Left forelimb (tissue), 1 donor: ENCODE measurements around the gene DCK.
"Not testable (repeated sequence)": the region's sequence is repeated elsewhere in the genome, so short reads cannot be mapped to it uniquely, and the experiment has no call there.

ENCODE experiments used
- DNase-seq: peaks from one replicate; pipeline ENCODE4 v3.0.0-alpha.2; 2018; ENCODE audit warnings: low spot score

The DCK gene

DNA sequence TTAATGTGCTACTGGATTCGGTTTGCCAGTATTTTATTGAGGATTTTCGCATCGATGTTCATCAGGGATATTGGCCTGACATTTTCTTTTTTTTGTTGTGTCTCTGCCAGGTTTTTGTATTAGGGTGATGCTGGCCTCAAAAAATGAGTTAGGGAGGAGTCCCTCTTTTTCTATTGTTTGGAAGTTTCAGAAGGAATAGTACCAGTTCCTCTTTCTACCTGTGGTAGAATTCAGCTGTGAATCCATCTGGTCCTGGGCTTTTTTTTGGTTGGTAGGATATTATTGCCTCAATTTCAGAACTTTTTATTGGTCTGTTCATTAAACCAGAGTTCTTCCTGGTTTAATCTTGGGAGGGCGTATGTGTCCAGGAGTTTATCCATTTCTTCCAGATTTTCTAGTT is 7.9 kb downstream of the DCK start:
- DNase-seq, result not testable (repeated sequence)

DNA sequence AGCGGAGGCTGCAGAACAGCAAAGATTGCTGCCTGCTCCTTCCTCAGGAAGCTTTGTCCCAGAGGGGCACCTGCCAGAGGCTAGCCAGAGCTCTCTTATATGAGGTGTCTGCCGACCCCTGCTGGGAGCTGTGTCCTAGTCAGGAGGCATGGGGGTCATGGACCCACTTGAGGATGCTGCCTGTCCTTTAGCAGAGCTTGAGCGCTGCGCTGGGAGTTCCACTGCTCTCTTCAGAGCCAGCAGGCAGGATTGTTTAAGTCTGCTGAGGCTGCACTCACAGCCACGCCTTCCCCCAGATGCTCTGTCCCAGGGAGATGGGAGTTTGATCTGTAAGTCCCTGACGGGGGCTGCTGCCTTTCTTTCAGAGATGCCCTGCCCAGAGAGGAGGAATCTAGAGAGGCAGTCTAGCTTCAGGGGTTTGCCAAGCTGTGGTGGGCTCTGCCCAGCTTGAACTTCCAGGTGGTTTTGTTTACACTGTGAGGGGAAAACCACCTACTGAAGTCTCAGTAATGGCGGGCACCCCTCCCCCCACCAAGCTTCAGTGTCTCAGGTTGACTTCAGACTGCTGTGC is 10.9 kb downstream of the DCK start:
- no peak for DNase-seq

DNA sequence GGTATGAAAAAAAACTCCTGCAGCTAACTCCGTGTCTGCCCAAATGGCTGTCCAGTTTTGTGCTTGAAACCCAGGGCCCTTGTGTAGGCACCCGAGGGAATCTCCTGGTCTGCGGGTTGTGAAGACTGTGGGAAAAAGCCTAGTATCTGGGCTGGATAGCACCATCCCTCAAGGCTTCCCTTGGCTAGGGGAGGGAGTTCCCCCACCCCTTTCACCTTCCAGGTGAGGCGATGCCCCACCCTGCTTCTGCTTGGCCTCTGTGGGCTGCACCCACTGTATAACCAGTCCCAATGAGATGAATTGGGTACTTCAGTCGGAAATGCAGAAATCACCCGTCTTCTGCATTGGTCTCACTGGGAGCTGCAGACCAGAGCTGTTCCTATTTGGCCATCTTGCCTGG is 11.6 kb downstream of the DCK start:
- DNase-seq, result not testable (repeated sequence)

DNA sequence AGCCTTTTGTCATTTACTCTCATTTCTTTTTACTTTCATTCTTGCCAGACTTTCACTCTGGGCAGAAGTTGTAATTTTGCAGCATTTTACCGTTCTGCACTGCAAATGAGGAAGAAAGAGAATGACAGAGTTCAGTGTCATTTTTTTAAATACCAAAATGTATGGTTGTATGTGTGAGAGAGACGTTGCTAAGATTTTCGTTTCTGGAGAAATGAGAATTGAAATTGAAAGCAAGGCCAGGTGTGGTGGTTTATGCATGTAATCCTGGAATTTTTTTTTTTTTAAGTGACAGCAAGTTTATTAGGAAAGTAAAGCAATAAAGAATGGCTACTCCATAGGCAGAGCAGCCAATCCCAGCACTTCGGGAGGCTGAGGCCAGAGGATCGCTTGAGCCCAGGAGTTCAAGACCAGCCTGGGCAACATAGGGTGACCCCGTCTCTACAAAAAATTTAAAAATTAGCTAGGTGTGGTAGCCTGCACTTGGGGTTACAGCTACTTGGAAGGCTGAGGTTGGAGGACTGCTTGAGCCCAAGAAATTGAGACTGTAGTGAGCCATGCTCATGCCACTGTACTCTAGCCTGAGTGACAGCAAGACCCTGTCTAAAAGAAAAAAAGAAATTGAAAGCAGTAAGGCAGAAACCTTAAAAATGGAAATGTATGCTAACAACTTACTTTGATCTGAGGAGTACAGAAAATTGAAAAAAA is 12.9 kb downstream of the DCK start:
- no peak for DNase-seq

DNA sequence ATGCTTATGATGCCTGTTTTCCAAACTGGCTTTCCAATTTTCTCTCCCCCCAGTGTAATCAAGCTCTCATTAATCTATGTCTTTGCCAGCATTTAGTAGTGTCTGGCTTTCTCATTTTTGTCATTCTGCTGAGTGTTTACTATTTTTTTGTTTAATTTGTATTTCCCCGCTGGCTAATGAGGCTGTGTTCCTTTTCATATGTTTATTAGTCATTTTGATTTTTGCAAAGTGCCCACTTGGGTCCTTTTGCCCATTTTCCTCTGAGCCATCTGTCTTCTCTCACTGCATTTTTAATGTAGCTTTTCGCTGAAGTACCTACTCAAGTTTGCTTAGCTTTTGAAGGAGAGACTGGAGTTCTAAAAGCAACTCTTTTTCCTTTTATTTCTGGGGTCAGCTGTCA is 14.7 kb downstream of the DCK start:
- no peak for DNase-seq

DNA sequence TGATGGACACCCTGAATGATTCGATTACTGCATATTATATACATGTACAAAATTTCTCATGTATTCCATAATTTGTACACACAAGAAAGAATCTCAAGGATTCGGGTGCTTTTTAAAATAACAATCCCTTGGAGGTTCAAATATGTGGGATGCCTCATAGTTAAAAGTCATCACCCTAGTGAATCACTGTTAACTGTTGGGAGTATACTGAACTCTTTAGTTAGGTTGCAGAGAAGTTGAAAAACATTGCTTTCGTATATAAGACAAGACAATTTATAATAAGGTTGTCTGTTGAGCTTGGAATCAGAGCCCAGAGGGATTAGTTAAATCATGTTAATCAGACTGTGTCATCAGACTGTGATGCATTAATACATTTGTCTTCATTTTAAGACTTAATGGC is 15.6 kb downstream of the DCK start:
- no peak for DNase-seq

DNA sequence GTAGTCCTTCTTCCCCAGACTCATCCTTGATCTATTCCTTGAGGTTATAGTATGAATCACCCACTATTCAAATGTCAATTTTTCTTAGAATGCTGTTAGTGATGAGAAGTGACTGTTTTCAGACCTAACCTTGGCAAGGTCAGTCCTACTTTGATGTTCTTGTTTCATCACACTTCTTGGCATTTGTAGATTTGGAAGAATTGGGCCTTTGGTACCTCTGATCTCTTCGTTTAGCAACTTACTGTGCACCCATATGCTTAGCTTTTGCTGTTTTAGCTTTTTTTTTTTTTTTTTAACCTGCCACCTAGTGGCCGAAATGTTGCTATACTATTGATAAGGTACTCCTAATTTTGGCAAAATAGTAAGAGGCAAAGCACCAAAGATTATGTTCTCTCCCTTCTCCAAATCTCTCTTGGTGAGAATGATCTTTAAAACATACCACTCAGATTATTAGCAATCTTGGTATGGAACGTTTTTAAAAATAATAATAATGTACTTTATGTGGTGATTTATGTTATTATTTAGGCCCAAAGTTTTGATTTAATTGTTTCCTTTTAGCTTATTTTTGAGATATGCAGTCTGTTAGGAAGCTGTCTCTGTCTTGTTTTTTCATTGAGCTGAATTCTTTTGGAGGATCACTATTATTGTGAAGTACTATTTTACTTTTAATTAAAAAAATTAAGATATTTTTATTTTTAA is 16.6 kb downstream of the DCK start:
- no peak for DNase-seq

DNA sequence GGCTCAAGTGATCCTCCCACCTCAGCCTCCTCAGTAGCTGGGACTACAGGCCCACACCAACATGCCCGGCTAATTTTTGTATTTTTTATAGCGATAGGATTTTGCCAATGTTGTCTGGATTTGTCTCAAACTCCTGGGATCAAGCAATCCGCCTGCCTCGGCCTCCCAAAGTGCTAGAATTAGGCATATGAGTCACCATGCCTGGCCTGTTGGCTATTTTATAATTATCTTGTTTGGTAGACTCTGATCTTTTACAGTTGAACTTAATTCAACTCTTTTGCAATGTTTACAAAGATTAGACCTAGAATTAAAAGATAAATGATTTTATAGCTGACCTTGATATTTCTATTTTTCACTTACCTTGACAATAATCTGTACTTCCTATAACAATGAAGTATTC is 18.0 kb downstream of the DCK start:
- no peak for DNase-seq

DNA sequence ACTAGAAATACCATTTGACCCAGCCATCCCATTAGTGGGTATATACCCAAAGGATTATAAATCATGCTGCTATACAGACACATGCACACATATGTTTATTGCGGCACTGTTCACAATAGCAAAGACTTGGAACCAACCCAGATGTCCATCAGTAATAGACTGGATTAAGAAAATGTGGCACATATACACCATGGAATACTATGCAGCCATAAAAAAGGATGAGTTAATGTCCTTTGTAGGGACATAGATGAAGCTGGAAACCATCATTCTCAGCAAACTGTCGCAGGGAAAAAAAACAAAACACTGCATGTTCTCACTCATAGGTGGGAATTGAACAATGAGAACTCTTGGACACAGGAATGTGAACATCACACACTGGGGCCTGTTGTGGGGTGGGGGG is 23.9 kb downstream of the DCK start:
- not testable (repeated sequence) for DNase-seq

DNA sequence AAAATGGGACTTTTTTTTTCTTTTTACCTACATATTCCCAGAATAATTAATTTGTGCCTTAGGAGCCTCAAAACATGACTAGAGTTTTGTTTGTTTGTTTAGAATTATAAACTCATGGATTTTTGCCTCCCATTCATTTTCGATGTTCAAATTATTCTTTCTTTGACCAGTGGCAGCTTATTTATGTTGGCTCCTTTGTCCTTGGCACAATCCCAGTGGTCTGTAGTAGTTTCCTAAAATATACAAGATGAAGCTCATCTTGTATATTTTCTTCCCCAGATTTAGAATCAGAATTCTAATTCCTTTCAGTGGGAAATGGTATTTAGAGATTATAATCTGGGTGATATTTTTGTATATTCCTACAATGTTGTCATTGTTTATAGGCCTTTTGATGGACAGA is 27.2 kb downstream of the DCK start:
- no peak for DNase-seq

DNA sequence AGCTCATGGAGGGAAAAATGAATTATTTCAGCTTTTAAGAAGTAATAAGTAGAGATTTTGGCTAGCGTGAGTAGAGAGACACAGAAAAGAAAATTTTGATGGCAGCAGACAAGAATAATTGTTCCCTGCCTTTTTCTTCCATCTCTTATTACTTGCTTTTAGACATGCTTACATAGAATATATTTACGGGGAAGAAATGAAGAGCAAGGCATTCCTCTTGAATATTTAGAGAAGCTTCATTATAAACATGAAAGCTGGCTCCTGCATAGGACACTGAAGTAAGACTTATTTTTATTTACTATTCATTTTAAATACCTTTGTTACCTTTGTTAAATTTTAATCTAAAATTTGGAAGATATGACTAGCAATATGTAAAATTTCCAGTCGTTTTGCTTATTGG is 32.2 kb downstream of the DCK start:
- no peak for DNase-seq

DNA sequence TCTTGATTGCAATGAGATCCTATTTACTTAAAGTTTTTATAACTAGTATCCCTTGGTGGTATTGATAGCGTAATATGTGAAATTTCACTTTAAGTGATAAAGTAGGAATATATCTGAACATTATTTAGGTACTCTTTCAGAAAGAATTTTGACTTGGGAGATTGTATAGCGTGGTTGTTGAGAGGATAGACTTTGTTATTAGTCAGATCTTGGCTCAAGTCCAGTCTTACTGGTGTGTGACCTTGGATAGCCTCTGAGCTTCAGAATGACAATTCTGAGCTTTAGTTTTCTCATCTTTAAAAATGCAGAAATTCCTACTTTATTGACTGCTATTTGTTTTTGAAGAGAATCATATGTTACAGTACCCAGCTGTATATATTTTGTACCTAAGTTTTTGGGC is 32.6 kb downstream of the DCK start:
- DNase-seq, result no peak

DNA sequence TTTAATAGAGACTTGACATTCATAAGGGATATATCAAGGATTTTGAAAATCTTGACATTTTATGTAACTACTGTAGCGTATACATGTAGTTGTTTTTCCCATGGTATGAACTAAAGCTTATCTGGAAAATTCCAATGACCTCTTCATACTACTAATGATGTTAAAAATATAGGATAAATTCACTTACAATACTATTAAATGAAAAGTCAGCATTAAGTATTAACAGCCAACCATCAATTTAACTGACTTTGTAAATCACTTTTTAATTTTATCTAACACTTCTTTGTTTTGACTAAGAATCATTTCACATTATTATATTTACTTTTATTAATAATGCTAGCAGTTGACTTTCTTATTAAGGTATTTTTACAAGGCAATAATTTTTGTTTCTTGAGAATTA is 34.2 kb downstream of the DCK start:
- DNase-seq, result no peak

DNA sequence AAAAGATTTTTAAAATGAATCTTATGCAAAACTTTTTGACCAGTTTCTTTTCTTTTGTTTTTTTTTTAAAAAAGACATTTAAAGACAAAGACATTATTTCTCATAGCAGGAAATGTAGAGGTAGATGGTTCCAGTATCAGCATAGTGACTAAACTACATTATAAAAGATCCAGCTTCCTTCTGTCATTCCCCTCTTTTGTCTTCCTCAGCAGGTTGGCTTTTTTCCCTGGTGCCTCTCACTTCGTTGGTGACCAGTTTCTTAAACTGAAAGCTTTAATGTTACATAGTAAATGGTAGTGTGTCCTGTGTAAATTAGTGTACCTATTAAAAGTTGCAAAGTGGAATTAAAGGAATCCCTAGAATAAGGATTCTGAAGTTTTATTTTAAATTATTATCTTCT is 36.1 kb downstream of the DCK start:
- DNase-seq, result no peak

DNA sequence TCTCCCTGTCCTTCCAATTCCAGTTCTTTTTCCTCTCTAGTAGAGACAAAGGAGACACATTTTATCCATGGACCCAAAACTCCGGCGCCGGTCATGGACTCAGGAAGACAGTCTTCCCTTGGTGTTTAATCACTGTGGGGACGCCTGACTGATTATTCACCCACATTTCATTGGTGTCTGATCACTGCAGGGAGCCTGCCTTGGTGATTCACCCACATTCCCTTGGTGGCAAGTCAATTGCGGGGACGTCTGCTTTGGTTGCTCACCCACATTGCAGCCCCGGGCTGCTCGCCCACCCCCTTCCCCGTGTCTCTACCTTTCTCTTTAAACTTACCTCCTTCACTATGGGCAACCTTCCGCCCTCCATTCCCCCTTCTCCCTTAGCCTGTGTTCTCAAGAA is 38.7 kb downstream of the DCK start:
- not testable (repeated sequence) for DNase-seq

DNA sequence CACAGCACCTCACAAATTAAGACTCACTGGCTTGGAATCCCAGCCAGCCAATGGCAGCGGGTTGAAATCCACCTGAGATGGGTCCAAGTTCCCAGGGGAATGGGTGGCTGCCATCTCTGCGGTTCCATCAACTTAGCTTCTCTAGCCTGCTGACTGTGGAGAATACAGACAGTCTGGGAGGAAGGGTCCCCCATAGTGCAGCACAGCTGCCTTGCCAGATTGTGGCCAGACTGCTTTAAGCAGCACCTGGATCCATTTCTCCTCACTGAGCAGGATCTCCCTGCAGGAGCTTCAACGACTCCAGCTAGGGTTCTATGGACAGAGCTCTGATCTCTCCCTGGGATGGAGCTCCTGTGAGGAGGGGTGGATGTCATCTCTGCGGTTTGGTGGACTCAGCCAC is 51.8 kb downstream of the DCK start:
- DNase-seq, result no peak

DNA sequence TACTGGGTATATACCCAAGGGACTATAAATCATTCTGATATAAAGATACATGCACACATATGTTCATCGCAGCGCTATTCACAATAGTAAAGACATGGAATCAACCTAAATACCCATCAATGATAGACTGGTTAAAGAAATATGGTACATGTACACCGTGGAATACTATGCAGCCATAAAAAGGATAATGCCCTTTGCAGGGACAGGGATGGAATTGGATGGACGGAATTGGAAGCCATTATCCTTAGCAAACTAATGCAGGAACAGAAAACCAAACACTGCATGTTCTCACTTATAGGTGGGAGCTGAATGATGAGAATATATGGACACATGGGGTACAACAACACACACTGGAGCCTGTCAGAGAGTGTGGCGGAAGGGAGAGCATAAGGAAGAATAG is 55.9 kb downstream of the DCK start:
- no peak for DNase-seq

DNA sequence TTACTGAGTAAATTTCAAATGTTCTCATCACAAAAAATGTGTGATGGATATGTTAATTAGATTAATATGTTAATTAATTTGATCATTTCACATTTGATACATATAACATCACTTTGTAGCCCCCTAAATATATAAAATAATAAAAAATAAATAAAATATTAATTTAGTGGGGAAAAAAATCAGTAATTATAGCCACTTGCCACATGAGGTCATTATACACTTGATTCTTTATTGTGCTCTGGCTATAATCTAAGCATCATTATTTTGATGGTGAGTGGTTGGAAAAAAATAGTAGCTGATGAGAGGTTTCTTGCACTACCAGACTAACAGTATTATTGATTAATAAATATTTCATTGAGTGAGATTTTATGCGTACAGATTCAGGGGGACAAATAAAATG is 57.4 kb downstream of the DCK start:
- DNase-seq, result no peak

DNA sequence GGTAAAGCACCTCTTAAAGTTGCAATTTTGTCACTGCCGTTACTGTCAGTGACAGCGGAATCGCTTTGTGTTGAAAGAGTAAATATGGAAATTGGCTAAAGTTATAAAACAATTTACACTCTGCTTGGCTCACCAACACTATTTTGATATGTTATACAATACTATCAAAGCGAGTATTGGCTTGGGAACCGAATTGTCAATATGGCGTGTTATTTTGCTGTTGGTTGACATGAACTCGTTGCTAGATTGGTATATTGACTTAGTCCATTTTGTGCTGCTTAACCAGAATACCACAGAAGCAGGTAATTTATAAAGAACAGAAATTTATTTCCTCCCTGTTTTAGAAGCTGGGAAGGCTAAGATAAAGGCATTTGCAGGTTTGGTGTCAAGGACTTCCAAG is 58.6 kb downstream of the DCK start:
- DNase-seq, result no peak

DNA sequence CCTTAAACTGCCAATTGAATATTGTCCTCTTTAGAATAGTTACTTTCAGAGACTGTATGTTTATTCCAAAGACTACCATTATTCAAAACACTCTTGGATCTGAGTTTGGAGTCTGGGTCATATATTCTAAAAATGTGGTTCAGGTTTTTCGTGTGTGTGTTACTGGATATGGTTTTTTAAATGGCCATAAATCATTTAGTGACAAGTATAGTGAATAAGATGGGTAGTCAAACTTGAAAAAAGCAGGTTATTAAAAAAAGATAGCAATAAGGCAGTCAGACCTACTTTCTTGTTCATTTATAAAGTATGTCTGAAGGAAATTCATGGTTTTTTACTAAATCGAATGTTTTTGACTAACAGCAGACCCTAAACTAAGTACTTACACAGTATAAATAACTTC is 59.3 kb downstream of the DCK start:
- DNase-seq, result no peak

DNA sequence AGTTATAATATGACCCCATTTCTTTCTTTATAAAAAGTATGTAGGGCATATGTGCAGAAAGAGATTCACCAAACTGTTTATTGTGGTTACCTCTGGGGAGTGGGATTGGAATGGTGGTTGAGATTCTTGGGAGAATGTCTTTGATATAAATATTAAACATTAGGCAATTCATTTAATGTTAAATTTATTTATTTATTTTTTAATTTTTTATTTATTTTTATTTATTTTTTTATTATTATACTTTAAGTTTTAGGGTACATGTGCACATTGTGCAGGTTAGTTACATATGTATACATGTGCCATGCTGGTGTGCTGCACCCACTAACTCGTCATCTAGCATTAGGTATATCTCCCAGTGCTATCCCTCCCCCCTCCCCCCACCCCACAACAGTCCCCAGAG is 60.2 kb downstream of the DCK start:
- not testable (repeated sequence) for DNase-seq

DNA sequence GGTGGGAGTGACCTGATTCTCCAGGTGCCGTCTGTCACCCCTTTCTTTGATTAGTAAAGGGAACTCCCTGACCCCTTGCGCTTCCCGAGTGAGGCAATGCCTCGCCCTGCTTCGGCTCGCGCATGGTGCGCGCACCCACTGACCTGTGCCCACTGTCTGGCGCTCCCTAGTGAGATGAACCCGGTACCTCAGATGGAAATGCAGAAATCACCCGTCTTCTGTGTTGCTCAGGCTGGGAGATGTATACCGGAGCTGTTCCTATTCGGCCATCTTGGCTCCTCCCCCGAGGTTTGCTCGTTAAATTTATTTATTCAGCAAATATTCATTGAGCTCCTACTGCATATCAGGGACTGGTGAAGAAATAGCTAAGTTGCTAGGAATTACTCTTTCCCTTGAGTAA is 66.1 kb downstream of the DCK start:
- DNase-seq, result not testable (repeated sequence)

DNA sequence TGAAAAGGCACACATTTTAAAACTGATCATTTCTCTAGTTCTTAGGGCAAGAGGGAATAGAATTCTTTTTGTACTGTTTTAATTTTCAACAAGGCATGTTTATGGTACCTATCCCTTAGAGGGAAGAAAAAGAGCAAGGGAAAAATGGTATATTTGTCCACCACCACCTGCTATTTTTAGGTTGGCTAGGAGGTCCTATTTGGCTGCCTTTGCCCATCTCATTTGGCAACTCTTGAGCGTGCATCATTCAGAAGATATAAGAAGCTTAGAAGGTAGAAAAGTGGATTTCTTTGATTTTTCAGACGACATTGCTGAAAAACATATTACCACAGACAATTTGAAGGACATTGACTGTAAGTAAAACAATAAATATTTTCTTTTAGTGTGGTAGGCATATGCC is 69.0 kb downstream of the DCK start:
- DNase-seq, result no peak

DNA sequence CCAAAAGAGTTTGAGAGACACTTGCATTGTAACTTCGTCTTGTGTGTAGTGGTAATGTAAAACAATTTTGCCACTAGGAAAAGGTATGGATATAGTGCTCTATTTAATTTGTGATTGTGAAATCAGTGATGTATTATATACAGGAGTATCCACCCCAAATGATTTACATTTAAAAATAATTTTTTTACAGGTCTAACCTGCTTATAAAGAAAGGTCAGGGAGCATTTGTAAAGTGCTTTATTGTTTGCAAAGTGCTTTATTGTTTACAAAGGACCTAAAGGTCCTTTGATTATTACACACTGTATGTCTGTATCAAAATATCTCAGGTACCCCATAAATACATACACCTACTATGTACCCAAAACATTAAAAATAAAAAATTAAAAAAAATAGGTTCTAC is 70.3 kb downstream of the DCK start:
- no peak for DNase-seq
